Heart right ventricle (tissue), 16 donors: ENCODE results near the gene TTLL8. TPM values are rescaled to one million over a fixed set of nuclear protein-coding genes. Genes with fewer than 3 reads are reported as not detected.

Experiments
- ATAC-seq, 8 donors: fragments of 200-7000 bp; cut with Tn5 transposase; one replicate each; pipeline ENCODE4 v1.9.1; 2020; ENCODE audit warnings: mild to moderate bottlenecking in 8 of 8, moderate library complexity in 8 of 8, moderate number of reproducible peaks in 1 of 8
- DNase-seq, 2 donors: peaks; one replicate each; pipeline ENCODE4 v3.0.0-alpha.2; 2020
- H3K27ac ChIP-seq, 10 donors: fragments of 200-600 bp; sonication (generic) in 2 of 10; one replicate each; pipeline versions ENCODE4 v1.5.0 to v1.8.0; 2020 to 2022; ENCODE audit warnings: mild to moderate bottlenecking in 3 of 10
- H3K27me3 ChIP-seq, 7 donors: fragments of 200-600 bp; one replicate each; pipeline ENCODE4 v1.8.0; 2021 to 2022; ENCODE audit warnings: mild to moderate bottlenecking in 2 of 7
- H3K36me3 ChIP-seq, 9 donors: fragments of 200-600 bp; sonication (generic) in 1 of 9; one replicate each; pipeline versions ENCODE4 v1.5.0 to v1.8.0; 2020 to 2022; ENCODE audit warnings: mild to moderate bottlenecking in 2 of 9
- H3K4me1 ChIP-seq, 9 donors: fragments of 200-600 bp; sonication (generic) in 1 of 9; one replicate each; pipeline versions ENCODE4 v1.5.0 to v1.8.0; 2020 to 2022; ENCODE audit warnings: mild to moderate bottlenecking in 4 of 9
- H3K4me3 ChIP-seq, 10 donors: fragments of 200-600 bp; sonication (generic) in 2 of 10; one replicate each; pipeline versions ENCODE4 v1.5.0 to v1.8.0; 2020 to 2022; ENCODE audit warnings: mild to moderate bottlenecking in 7 of 10, moderate library complexity in 2 of 10
- H3K9me3 ChIP-seq, 11 donors: fragments of 200-600 bp in 10 of 11; sonication (generic) in 2 of 11; one replicate each; pipeline versions ENCODE4 v1.5.0 to v1.8.0; 2013 to 2022; ENCODE audit warnings: mild to moderate bottlenecking in 2 of 11, control low read depth in 1 of 11, moderate library complexity in 1 of 11
- CTCF ChIP-seq, 9 donors: fragments of 200-600 bp; sonication (generic) in 2 of 9; IDR thresholded peaks; one replicate each; pipeline versions ENCODE4 v1.5.0 to v1.8.0; 2021 to 2022; ENCODE audit warnings: antibody characterized with exemption in 9 of 9, mild to moderate bottlenecking in 5 of 9, moderate library complexity in 1 of 9
- WGBS, 2 donors: extraction: QIAGEN DNeasy Blood & Tissue Kit; methylation state at CpG; one replicate each; pipeline ENCODE4 v1.1.7; 2013; ENCODE audit warnings: inconsistent platforms in 1 of 2; 5-methylcytosine and 5-hydroxymethylcytosine counted together
- intact Hi-C, 10 donors: fragments of 100-400 bp; cut with DNase I; formaldehyde crosslinking; loops; one replicate each; pipeline versions ENCODE4 v1.11.1 to v1.14.2; 2022
- polyA plus RNA-seq, 2 donors: library from polyadenylated mRNA; stranded (reverse); fragments of 200-250 nt; gene quantifications; one replicate each; pipeline ENCODE4 v1.2.3, GENCODE V29; 2013
- total RNA-seq, 10 donors: library from RNA; stranded (reverse); fragmentation: NEBNext Ultra II Directional in 3 of 10; extraction: Animal tissue kit (Norgen Biotek cat#: 25700) in 3 of 10; gene quantifications; one replicate each; pipeline versions ENCODE4 v1.2.1 to v1.2.4, GENCODE V29; 2021 to 2023
- donor health status: Arrhythmogenic right ventricular cardiomyopathy.
- donor health status: ischemic (EF 13 %, LVEDD 7.1; RV severe dilation, severe dysfunction).
- donor health status: healthy with polysubstance abuse.
- donor health status: DM: no; HTN: yes; CAD: no.
- donor health status: DM: no; HTN: no; CAD: no.
- donor health status: ischemic (EF 25% LVEDD 6.9; RV normal size, moderate dysfunction).
- donor health status: ischemic (EF 25% LVEDD 5.7; RV mildly dilated, moderate dysfunction).
- donor health status: healthy.
- donor health status: DM: yes; HTN: yes; CAD: no.
- donor health status: Ischemic cardiomyopathy.
- donor health status: ischemic (EF 35%, LVEDD 5.7; RV mildly dilated, moderate dysfunction).
- donor health status: nonischemic (EF 11% LVEDD 7.7; RV severe dilation, severe dysfunction).
- donor health status: DM: yes; HTN: yes; CAD: no.
- donor health status: PGD.
- donor health status: ischemic (EF 29% LVEDD 5.4; RV normal size, mild dysfunction).
- donor health status: nonischemic (EF 23%, LVEDD 6.1; RV moderate dilation, normal function).

Gene TTLL8
- total and polyA plus RNA-seq, 12 donors: not detected

- Histone ChIP-seq H3K4me3 (no peak overlapping the region), H3K4me1 (peaks cover 0 to 14% (median 6%) of the 10 kb centered on the region in 9 donors), H3K27me3 (peaks cover 0 to 16% (median 9%) of the 10 kb centered on the region in 7 donors), H3K27ac (no peak overlapping the region), H3K36me3 (no peaks in the 10 kb centered on the region), H3K9me3 (peaks cover 0 to 19% (median 11%) of the 10 kb centered on the region in 11 donors)
- intact Hi-C loops: loop anchor here in 1 of 10 donors (10.0 kb wide), 1 partner anchor 71 kb away; no protein-coding TSS in a partner anchor
- 87 to 90% methylated on average over 10 of the region's 10 CpGs for WGBS, 2 donors
- ATAC-seq (no peak), DNase-seq (no peak)
- no peak for TF ChIP-seq CTCF (IDR thresholded peaks at IDR 0.05)
Observed at GRCh38 chr22:49995361-49996118, 62.6 kb downstream of the TTLL8 start.

- no peak overlapping the region for H3K4me3 ChIP-seq
- intact Hi-C loops: loop anchor here in 1 of 10 donors (10.0 kb wide), 1 partner anchor 70 kb away; no protein-coding TSS in a partner anchor
- peaks cover 0 to 14% (median 6%) of the 10 kb centered on the region in 9 donors for H3K4me1 ChIP-seq
- no peaks in the 10 kb centered on the region for H3K36me3 ChIP-seq
- no peak for ATAC-seq
- 63 to 79% methylated on average over 3 of the region's 3 CpGs for WGBS, 2 donors
- no peak for TF ChIP-seq CTCF (IDR thresholded peaks at IDR 0.05)
- peaks cover 0 to 24% (median 11%) of the 10 kb centered on the region in 11 donors for H3K9me3 ChIP-seq
- H3K27me3 ChIP-seq: peaks cover 0 to 11% (median 4%) of the 10 kb centered on the region in 7 donors
- no peak for DNase-seq
- H3K27ac ChIP-seq: no peak overlapping the region
Observed at GRCh38 chr22:49995041-49995360, 63.1 kb downstream of the TTLL8 start.

GRCh38 chr22:49994361-49995040 is 63.6 kb downstream of the TTLL8 start:
- ATAC-seq (no peak), DNase-seq (no peak)
- Histone ChIP-seq H3K27ac (no peak overlapping the region), H3K4me1 (peaks cover 0 to 10% (median 3%) of the 10 kb centered on the region in 9 donors), H3K4me3 (no peak overlapping the region), H3K27me3 (peaks cover 0 to 7% (median 0%) of the 10 kb centered on the region in 7 donors), H3K9me3 (peaks cover 0 to 27% (median 11%) of the 10 kb centered on the region in 11 donors), H3K36me3 (no peaks in the 10 kb centered on the region)
- intact Hi-C loops: loop anchor here in 3 of 10 donors (5.0 to 10.0 kb wide), 3 partner anchors 38 to 70 kb away; no protein-coding TSS in a partner anchor
- no peak for TF ChIP-seq CTCF (IDR thresholded peaks at IDR 0.05)
- WGBS, 2 donors: 90 to 93% methylated on average over 20 to 21 of the region's 21 CpGs

- Histone ChIP-seq H3K27me3 (peaks cover 0 to 1% (median 0%) of the 10 kb centered on the region in 7 donors), H3K4me3 (no peak overlapping the region), H3K36me3 (no peaks in the 10 kb centered on the region), H3K27ac (no peak overlapping the region), H3K9me3 (peaks cover 0 to 27% (median 11%) of the 10 kb centered on the region in 11 donors), H3K4me1 (peaks cover 0 to 9% (median 2%) of the 10 kb centered on the region in 9 donors)
- peak in 2 of 9 donors; percentile 0 to 6 for TF ChIP-seq CTCF (IDR thresholded peaks at IDR 0.05)
- ATAC-seq (peak in 4 of 8 donors; percentile 10 to 34 (median 18)), DNase-seq (no peak)
- intact Hi-C loops: loop anchor here in 8 of 10 donors (1.0 to 10.0 kb wide), 5 partner anchors 38 to 69 kb away; no protein-coding TSS in a partner anchor
- WGBS, 2 donors: 67 to 75% methylated on average over 11 of the region's 11 CpGs
Observed at GRCh38 chr22:49993649-49994360, 64.3 kb downstream of the TTLL8 start.
